ENCODE data around the gene NUMBL.
"Not testable (repeated sequence)": the region's sequence is repeated elsewhere in the genome, so short reads cannot be mapped to it uniquely, and the experiment has no call there.

Gene NUMBL

DNA sequence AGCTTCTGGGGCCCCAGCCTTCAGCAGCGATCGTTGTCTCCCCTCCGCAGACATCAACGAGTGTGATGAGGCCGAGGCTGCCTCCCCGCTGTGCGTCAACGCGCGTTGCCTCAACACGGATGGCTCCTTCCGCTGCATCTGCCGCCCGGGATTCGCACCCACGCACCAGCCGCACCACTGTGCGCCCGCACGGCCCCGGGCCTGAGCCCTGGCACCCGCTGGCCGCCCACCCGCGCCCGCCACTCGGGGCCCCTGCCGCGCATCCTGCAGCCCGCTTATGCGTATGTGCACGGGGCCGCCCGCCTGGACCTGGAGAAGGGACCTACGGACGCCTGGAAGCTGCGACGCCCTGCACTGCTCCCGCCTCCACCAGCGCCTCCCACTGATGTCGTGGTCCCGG, 61.1 kb downstream of the NUMBL start:
- DNase-seq (ENCODE audit: low read depth), result no peak

DNA sequence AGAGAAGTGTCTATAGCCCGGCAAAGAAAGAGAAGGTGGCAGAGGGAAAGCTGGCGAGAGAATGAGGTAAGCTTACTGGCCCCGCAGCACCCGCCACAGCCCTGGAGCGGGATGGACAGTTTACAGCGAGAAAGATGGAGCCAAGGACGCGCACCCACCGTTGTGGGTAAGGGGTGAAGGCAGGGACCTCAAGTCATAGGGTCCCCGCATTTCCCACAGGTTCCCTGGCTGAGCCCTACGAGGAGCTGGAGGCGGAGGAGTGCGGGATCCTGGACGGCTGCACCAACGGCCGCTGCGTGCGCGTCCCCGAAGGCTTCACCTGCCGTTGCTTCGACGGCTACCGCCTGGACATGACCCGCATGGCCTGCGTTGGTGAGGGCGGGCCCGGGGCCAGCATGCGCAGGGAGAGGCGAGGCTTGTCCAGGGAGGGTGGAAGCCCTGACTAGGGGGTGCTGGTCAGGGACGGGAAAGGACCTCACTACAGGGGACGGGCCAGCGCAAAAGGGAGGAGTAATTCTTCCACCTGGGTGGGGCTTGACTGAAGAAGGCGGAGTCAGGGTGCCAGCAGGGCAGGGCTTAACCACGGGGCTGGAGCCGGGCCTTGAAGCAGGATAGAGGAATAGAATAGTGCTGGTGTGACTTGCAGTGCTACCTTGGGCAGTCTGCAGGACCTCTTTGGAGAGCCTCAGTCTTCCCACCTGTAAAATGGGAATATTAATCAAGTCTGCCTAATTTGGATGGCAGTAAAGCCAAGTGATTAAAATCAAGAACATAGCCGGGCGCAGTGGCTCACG, 62.8 kb downstream of the NUMBL start:
- DNase-seq (ENCODE audit: low read depth), result no peak

DNA sequence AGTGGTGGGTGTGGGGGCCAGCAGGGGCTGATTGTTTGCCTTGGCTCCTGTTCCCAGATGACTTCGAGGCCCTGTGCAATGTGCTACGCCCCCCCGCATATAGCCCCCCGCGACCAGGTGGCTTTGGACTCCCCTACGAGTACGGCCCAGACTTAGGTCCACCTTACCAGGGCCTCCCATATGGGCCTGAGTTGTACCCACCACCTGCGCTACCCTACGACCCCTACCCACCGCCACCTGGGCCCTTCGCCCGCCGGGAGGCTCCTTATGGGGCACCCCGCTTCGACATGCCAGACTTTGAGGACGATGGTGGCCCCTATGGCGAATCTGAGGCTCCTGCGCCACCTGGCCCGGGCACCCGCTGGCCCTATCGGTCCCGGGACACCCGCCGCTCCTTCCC, 63.5 kb downstream of the NUMBL start:
- DNase-seq (ENCODE audit: low read depth), result no peak

DNA sequence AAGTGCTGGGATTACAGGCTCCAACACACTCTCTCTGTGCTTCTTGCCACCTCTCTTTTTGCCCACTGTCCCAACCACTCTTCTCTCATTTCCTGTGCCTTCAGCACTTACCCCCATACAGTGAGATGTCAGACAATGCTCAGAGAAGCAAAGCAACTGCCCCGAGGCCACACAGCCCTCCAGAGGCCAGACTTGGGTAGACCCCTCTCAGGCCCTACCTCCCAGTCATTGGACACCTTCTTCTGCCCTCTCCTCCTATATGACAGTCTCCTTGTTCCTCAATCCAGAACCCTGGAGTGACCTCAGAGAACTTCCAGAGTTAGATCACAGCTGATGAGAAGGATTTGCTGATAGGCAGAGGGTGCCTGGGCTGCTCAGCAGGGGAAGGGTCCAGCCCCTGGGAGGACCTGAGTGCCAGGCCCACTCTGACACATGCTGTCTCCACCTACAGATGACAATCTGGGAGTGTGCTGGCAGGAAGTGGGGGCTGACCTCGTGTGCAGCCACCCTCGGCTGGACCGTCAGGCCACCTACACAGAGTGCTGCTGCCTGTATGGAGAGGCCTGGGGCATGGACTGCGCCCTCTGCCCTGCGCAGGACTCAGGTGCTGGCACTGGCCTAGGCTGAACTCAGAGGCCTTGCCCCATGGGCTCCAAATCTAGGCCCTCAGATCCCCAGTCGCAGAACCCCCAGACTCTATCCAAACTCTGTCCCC, 64.9 kb downstream of the NUMBL start:
- DNase-seq (ENCODE audit: low read depth), result no peak

DNA sequence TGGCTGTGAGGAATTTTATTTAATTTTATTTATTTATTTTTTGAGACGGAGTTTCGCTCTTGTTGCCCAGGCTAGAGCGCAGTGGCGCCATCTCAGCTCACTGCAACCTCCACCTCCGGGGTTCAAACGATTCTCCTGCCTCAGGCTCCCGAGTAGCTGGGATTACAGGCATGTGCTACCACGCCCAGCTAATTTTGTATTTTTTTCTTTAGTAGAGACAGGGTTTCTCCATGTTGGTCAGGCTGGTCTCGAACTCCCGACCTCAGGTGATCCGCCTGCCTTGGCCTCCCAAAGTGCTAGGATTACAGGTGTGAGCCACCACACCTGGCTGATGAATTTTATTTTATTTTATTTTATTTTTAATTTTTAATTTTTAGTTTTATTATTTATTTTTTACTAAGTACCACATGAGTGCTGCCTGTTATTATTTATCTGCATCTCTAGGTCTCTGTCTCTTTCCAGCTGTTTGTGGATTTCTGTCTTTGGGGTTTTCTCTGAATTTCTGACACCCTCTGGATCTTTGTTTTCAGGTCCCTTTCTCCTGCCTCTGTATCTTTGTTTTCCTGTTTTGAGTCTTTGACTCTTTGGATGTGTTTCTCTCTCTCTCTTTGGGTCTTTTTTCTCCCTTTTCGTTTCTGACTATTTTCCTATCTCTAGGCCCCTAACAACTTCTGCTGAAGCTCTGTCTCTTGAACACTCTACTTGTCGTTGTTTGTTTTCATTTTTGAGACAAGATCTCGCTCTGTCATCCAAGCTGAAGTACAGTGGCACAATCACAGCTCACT, 65.9 kb downstream of the NUMBL start:
- DNase-seq (ENCODE audit: low read depth), result not testable (repeated sequence)

DNA sequence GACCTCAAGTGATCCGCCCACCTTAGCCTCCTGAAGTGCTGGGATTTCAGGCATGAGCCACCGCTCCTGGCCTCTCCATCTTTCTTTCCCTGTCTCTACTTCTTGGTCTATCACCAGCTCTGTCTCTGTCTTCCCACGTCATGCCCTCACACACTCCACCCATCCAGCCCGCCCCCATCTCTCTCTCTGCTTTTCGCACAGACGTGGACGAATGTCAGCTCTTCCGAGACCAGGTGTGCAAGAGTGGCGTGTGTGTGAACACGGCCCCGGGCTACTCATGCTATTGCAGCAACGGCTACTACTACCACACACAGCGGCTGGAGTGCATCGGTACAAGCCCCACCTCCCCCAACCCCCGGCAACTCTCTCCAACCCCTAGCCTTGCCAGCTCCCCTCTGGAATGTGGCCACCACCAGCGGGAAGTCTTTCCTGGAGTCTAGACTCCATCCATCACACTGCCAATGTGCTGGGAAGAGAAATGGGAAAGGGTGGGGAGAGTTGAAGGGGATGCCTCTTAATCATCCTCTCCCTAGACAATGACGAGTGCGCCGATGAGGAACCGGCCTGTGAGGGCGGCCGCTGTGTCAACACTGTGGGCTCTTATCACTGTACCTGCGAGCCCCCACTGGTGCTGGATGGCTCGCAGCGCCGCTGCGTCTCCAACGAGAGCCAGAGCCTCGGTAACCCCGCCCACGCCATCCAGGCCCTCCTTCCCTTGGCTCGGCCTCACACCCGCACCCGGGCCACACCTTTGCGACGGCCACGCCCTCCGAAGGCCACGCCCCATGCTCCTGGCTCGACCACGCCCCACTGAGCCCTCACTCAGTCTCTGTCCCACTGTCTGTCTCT, 66.8 kb downstream of the NUMBL start:
- DNase-seq (ENCODE audit: low read depth), result no peak

DNA sequence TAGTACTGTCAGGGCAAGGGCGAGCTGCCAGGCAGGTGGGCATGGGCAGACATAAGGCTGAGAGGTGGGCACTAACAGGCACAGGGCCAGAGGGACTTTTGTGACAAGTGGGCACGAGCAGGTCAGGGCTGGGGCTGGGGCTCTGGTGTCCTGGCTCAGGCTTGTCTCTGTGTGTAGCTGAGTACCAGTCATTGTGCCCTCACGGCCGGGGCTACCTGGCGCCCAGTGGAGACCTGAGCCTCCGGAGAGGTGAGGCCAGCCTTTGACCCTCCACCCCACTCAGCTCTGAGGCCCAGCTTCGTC, 67.7 kb downstream of the NUMBL start:
- no peak for DNase-seq (ENCODE audit: low read depth)

DNA sequence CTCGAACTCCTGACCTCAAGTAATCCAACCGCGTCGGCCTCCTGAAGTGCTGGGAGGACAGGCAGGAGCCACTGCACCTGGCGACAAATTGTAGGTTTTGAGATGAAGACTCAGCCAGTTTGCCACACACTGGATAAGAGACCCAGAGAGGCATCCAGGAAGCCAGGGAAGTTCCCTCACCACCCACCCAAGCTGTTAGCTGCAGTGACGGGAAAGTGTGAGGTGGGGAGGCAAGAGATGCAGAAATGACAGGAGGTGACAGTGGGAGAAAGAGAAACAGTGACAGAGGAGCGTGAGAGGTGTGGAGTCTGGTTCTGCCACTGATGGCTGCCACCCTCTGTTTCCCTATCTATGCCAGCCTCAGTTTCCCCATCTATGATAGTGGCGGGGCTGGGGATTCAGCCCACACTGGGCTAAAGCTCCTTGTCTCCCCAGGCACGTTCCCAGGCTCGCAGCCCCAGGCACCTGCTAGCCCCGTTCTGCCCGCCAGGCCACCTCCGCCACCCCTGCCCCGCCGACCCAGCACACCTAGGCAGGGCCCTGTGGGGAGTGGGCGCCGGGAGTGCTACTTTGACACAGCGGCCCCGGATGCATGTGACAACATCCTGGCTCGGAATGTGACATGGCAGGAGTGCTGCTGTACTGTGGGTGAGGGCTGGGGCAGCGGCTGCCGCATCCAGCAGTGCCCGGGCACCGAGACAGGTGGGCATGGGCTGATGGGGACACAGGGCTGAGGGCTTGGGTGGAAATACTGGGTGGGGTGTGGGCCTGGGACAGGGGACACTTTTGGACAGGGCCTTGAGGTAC, 68.3 kb downstream of the NUMBL start:
- no peak for DNase-seq (ENCODE audit: low read depth)

DNA sequence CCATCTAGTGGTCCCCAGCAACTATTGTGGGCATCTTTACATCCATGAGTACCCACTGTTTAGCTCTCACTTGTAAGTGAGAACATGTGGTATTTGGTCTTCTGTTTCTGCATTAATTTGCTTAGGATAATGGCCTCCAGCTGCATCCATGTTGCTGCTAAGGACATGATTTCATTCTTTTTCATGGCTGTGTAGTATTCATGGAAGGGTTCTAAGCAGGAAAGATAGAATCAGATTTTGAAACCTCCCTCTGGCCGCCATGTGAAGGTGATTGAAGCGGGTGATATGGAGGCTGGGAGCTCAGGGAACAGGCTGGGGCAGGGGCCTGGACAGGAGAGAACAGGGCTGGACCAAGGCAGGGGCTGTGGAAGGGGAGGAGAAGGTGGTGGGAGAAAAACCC, 69.2 kb downstream of the NUMBL start:
- DNase-seq (ENCODE audit: low read depth), result no peak

DNA sequence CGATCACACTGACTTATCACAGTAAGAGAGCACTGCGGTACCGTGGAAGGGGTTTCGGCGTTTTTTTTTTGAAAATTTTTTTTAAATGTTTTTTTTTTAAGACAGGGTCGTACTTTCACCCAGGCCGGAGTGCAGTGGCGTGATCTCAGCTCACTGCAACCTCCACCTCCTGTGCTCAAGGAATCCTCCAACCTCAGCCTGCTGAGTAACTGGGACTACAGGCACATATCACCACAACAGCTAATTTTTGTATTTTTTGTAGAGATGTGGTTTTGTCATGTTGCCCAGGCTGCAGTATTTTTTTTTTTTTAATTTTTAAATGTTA, 70.3 kb downstream of the NUMBL start:
- DNase-seq (ENCODE audit: low read depth), result no peak

DNA sequence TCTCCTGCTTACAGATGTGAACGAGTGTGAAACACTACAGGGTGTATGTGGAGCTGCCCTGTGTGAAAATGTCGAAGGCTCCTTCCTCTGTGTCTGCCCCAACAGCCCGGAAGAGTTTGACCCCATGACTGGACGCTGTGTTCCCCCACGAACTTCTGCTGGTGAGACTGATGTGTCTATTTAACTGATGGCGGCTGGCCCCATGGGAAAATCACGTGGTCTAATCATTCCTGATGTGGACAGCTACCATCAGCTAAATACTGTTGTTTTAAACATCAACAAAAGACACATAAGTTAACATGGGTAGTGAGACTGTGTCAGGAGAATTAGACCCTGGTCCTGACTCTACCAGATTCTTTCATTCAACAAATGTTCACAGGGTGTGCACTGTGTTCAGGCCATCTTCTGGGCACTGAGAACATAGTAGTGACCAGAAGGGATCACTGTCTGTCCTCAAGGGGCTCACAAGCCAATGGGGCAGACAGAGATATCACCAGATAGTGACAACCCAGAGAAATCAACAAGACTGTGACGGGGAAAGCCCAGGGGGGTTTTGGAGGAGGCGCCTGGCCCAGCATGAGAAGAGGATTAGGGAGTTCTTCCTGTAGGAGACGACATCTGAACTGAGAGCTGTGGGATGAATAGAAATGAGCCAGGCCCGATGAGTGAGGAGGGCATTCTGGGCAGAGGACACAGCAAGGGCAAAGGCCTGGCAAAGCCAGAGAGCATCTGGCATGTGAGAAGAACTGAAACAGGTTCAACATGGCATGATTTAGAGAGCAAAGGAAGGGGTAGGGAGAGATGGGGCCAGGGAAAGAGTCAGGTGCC, 70.9 kb downstream of the NUMBL start:
- DNase-seq (ENCODE audit: low read depth), result no peak

DNA sequence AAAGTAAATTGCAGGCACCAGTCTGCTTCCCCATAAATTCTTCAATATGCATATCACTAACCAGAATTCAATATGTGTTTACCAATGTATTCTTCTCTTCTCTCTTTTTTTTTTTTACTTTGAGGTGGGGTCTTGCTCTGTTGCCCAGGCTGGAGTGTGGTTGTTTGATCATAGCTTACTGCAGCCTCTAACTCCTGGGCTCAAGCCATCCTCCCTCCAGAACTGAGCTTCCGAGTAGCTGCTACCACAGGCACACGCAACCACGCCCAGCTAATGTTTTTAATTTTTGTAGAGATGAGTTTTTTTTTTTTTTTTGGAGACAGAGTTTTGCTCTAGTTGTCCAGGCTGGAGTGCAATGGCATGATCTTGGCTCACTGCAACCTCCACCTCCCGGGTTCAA, 72.5 kb downstream of the NUMBL start:
- DNase-seq (ENCODE audit: low read depth), result no peak

DNA sequence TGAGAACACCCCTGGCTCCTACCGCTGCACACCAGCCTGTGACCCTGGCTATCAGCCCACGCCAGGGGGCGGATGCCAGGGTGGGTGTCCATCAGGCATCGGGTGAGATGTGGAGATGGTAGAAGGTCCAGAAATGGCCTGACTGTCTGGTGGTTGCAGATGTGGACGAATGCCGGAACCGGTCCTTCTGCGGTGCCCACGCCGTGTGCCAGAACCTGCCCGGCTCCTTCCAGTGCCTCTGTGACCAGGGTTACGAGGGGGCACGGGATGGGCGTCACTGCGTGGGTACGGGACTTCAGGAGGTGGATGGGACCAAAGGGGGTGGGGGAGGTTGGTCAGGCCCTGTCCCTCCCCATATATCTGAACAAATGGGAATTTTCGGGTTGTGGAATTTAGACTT, 73.5 kb downstream of the NUMBL start:
- DNase-seq (ENCODE audit: low read depth), result no peak

DNA sequence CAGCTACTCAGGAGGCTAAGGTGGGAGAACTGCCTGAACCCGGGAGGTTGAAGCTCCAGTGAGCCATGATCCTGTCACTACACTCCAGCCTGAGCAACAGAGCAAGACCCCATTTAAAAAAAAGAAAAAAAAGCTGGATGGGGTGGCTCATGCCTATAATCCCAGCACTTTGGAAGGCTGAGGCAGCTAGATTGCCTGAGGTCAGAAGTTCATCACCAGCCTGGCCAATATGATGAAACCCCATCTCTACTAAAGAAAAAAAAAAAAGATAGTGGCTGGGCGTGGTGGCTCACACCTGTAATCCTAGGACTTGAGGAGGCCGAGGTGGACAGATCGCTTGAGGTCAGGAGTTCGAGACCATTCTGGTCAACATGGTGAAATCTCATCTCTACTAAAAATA, 74.3 kb downstream of the NUMBL start:
- DNase-seq (ENCODE audit: low read depth), result no peak
